Stimulated activated CD4-positive, alpha-beta T cell treated with anti-CD3 and anti-CD28 coated beads, TNF-alpha, amount 100 ng/mL, for 24 hours (primary cell): Measurements from ENCODE around the gene KCNA4.
"Not testable (repeated sequence)": the region's sequence is repeated elsewhere in the genome, so short reads cannot be mapped to it uniquely, and the experiment has no call there.

Experiments used
- DNase-seq, 3 experiments: peaks; one replicate each; pipeline ENCODE4 v3.0.0-alpha.2; 2020; ENCODE audit warnings: low read depth in 3 of 3

The KCNA4 gene

DNA sequence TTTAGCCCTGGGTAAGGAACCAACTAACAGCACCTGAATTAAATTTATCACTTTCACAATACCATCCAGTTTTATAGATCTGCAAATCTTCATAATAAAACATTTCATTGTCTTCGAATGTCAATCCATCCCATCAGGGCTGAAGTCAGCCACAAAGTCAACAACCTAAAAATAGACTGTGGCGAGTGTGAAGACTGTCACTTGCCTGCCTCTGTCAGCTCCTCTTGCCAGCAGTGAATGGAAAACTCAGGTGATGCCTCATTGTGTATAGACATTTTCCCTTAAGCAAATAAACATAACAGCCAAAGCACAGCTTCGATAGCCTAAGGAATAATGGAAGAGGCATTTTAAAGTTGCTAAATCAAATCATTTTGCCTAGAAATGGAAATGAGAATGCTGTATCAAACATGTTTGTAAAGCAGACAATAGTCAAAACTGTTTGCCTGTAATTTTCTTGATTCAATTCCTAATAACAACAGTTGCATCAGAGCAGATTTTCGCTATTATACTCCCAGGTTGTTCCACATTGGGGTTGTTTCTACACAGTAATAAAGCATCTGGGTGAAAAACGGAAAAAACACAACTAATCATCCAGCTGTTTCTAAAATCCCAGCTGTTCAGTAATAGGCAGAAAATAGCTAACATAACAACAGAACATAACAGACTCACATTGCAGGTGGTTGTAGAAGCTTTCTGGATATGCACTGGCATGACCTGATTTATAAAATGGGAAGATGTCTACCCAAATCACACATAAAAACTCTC lies 15.7 kb downstream of the KCNA4 start:
- no peak for DNase-seq

DNA sequence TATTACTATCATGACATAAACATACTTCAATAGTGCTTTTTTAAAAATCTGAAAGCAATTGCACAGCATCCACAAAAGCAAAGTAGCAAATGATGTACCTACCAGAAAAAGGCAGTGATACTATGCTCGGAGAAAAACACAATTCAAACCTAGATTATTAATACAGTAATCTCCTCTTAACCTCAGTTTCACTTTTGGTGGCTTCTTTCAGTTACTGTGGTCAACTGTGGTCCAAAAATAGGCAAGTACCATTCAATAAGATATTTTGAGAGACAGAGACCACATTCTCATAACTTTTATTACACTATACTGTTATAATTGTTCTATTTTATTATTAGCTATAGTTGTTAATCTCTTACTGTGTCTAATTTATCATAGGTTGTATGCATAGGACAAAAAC lies 20.8 kb downstream of the KCNA4 start:
- no peak for DNase-seq

DNA sequence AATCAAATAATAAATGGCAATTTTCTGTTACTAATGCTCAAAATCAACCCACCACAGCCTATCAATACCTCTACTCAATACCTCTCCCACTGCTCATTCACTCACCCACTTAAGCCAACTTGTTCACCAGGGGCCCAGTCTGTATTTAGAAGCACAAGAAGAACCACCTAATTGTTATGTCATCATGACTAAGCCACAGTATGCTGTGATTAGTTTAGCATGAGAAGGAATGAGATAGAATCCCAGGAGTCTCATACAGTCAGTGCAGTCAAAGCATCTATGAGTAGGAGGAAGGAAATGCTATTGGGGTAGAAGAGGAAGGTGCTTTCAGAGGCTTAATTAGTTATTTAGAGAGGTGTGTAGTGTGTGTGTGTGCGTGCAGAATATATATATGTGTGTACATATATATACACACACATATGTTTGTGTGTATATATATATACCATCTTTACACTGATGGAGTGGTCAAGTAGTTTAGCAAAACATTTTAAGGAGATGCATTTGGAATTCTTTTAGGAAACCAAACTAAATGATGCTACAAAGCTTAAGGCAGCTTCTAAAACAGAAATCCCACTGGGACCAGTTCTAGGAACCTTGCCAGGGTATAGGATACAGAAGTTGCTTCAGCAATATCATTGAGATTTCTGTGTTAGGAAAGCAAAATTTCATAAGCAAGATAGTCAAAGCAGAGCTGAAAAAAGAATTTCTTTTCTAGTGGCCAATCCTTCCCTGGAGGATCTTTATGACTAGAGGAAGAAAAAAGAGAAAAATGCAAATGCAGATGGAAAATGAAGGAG lies 27.5 kb downstream of the KCNA4 start:
- no peak for DNase-seq

DNA sequence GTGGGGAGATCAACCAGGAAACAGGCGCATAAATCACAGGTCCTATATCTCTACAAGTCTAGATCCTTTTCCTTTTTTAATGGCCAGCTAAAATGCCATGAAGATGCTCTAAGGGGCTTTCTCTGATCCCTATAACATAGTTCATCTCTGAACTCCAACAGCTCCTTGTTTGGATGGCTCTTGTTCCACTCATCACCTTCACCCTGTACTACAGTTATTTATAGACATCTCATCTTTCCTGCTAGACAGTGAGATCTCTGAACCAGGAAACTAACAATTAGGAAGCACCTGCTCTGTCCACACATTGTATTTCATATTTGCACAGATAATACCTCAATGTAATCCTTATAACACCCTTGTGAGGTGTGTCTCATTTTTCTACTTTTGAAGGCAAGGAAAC lies 31.6 kb downstream of the KCNA4 start:
- DNase-seq = no peak

DNA sequence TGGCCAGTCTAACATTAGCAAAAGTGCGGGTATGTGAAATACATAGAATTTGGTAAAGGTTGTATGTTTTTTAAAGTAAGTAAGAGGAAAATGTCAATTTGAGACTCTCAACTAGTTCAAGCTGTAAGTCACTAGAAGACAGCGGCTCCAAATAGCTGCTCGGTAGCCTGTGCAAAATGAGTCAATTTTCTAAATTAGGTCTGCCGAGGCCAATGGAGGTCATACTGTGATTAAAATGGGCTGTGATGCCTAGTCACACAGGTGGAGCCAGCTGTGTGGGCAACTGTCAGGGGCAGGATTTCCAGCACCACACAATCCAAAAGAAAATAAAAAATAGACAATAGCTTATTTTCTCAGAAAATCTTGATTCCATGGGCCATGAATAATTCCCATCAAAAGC lies 32.3 kb downstream of the KCNA4 start:
- DNase-seq = no peak

DNA sequence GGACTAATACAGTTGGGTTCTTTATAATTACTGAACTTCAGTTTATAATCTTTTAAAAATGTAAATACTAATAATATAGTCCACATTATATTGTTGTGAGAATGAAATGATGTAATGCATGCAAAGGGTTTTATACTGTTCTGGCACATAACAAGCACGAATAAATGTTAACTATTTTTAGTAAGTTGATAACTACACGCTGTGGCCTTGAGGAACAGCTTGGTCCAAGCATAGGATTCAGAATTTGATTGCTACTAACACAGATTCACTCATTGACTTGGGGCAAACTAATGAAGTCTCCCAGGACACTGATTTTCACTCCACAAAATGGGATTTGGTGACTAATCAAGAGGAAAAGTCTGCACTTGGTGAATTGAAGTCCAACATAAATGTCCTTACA lies 38.3 kb downstream of the KCNA4 start:
- no peak for DNase-seq

DNA sequence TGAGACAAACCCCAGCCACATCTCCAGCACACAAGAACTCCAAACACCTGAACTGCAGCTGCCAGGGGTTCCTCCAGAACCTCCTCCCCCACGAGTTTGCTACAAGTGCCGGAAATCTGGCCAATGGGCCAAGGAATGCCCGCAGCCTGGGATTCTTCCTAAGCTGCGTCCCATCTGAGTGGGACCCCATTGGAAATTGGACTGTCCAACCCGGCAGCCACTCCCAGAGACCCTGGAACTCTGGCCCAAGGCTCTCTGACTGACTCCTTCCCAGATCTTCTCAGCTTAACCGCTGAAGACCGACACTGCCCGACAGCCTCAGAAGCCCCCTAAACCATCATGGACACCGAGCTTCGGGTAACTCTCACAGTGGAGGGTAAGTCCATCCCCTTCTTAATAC lies 41.2 kb downstream of the KCNA4 start:
- not testable (repeated sequence) for DNase-seq

DNA sequence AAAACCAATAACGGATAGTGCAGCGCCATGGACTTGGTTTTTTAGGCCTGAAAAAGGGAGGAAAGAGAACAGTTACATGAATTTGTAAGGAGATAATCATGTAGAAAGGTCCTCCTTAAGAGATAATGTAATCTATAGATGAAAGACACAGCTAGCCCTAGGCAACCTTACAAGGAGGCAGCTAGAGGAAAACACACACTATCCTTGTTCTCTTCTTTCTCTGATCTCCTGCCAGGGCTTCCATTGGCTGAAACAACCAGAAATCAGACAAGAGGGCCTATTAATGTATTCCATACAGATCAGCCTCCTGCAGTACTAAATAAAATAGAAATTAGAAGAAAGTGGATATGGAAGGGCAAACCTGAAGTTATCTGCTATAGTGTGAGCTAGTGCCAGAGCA lies 53.0 kb downstream of the KCNA4 start:
- no peak for DNase-seq

DNA sequence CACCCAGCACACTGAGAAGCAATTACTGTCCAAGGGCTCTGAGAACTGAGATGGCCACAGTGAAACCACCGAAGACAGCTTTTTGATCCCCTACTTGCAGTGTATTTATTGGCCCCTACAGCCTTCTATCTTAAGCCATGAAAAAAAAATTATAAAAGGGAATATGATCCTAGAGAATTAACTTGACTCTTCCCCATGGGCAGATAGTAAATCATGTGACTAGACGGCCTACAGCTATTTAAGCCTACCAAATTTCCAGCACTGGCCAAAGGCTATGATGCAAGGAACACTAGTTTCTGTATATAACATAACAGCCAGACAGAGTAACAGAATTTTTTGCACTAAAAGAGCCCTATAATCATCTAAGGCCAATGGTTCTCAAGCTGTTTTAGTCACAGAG lies 53.8 kb downstream of the KCNA4 start:
- no peak for DNase-seq

DNA sequence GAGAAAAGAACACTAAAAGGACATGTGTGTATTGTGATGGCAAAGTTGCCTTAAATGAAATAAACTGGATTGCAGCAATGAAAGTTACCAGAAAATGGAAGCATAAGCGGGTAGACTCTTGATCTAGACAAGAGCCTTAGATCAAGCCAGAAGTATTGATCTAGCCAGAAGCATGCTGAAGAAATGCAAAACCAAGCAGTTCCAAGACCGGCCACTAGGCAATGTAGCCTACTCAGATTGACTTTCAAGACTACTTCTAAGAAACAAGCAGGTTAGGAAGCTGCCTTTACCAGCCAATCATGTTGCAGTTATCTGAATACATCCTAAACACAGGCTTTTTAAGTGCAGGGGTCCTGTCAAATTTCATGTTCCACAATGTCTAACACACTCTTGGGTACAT lies 54.6 kb downstream of the KCNA4 start:
- DNase-seq = no peak
